Neural cell (in vitro differentiated cells): Measurements from ENCODE around the gene PPEF2. TPM values are rescaled to one million over a fixed set of nuclear protein-coding genes. Genes with fewer than 3 reads are reported as not detected.
A peak's percentile ranks its signal among the peaks of the same experiment; 100 is the strongest.
"Not testable (repeated sequence)": the region's sequence is repeated elsewhere in the genome, so short reads cannot be mapped to it uniquely, and the experiment has no call there.

Source experiments
- H2AFZ ChIP-seq: fragments of 200-600, 300-800 bp; sonication (generic), shearing (Covaris generic); 2 replicates; pipeline ENCODE4 v1.6.0; 2014; ENCODE audit warnings: low read depth, mild to moderate bottlenecking, antibody characterized with exemption, low read length, moderate library complexity
- H3F3A ChIP-seq: fragments of 200-600 bp; shearing (Covaris generic); 2 replicates; pipeline ENCODE4 v1.6.1; 2016; ENCODE audit warnings: mild to moderate bottlenecking, moderate library complexity, mixed read lengths, antibody characterized with exemption, low read length; ENCODE audit not compliant: insufficient read depth, poor library complexity, severe bottlenecking
- H3K27ac ChIP-seq: fragments of 200-600, 300-800 bp; sonication (generic), shearing (Covaris generic); 2 replicates; pipeline ENCODE4 v1.5.1; 2014; ENCODE audit warnings: mild to moderate bottlenecking, low read length, moderate library complexity
- H3K27me3 ChIP-seq: fragments of 300-800, 200-600 bp; sonication (generic), shearing (Covaris generic); 2 replicates; pipeline ENCODE4 v1.6.0; 2014; ENCODE audit warnings: mild to moderate bottlenecking, low read depth, low read length, moderate library complexity; ENCODE audit not compliant: insufficient read depth
- H3K36me3 ChIP-seq: fragments of 300-800, 200-600 bp; sonication (generic), shearing (Covaris generic); 2 replicates; pipeline ENCODE4 v1.5.1; 2014; ENCODE audit warnings: mild to moderate bottlenecking, antibody characterized with exemption, low read length, moderate library complexity; ENCODE audit not compliant: insufficient read depth
- H3K4me2 ChIP-seq: fragments of 300-800, 200-600 bp; sonication (generic), shearing (Covaris generic); 2 replicates; pipeline ENCODE4 v1.6.0; 2014; ENCODE audit warnings: mild to moderate bottlenecking, low read length
- H3K4me3 ChIP-seq: fragments of 300-800, 200-600 bp; sonication (generic), shearing (Covaris generic); 2 replicates; pipeline ENCODE4 v1.5.1; 2014; ENCODE audit warnings: mild to moderate bottlenecking, low read length, moderate library complexity
- H3K79me2 ChIP-seq: fragments of 200-600 bp; shearing (Covaris generic); replicated peaks from 2 replicates; pipeline ENCODE4 v1.6.0; 2014; ENCODE audit warnings: mild to moderate bottlenecking, low read length, moderate library complexity; ENCODE audit not compliant: insufficient read depth
- H3K9ac ChIP-seq: fragments of 300-800, 200-600 bp; sonication (generic), shearing (Covaris generic); 2 replicates; pipeline ENCODE4 v1.6.1; 2016; ENCODE audit warnings: mild to moderate bottlenecking, low read length, mixed read lengths
- H3K9me2 ChIP-seq: fragments of 200-600 bp; shearing (Covaris generic); 2 replicates; pipeline ENCODE4 v1.6.1; 2016; ENCODE audit warnings: mild to moderate bottlenecking, low read length, mixed read lengths; ENCODE audit not compliant: insufficient read depth
- H3K9me3 ChIP-seq: fragments of 200-600, 300-800 bp; sonication (generic), shearing (Covaris generic); 2 replicates; pipeline ENCODE4 v1.6.1; 2016; ENCODE audit warnings: mild to moderate bottlenecking, mixed run types, low read length, moderate library complexity, mixed read lengths
- H4K20me1 ChIP-seq: fragments of 200-600 bp; shearing (Covaris generic); 2 replicates; pipeline ENCODE4 v1.6.1; 2016; ENCODE audit warnings: mild to moderate bottlenecking, mixed run types; ENCODE audit not compliant: insufficient read depth
- CTCF ChIP-seq: fragments of 450-650 bp; IDR thresholded peaks from 2 replicates; pipeline ENCODE4 v1.5.1; 2014; ENCODE audit warnings: antibody characterized with exemption, mild to moderate bottlenecking, moderate library complexity; ENCODE audit not compliant: poor library complexity, severe bottlenecking
- EP300 ChIP-seq: fragments of 450-650 bp; conservative IDR thresholded peaks from 2 replicates; pipeline ENCODE4 v1.6.1; 2014; ENCODE audit warnings: antibody characterized with exemption, mild to moderate bottlenecking, moderate library complexity; ENCODE audit not compliant: poor library complexity, severe bottlenecking
- EZH2 ChIP-seq: fragments of 200-600, 300-800 bp; shearing (Covaris generic), sonication (generic); IDR thresholded peaks from 2 replicates; pipeline ENCODE4 v1.6.1; 2014; ENCODE audit warnings: antibody characterized with exemption, low read length, borderline replicate concordance, mild to moderate bottlenecking; ENCODE audit not compliant: insufficient read depth, poor library complexity, severe bottlenecking
- MXI1 ChIP-seq: fragments of 450-650 bp; conservative IDR thresholded peaks from 2 replicates; pipeline ENCODE4 v1.6.1; 2014; ENCODE audit warnings: antibody characterized with exemption, mild to moderate bottlenecking; ENCODE audit not compliant: poor library complexity, severe bottlenecking
- POLR2AphosphoS5 ChIP-seq: IDR thresholded peaks from 2 replicates; pipeline ENCODE4 v1.6.1; 2012
- RAD21 ChIP-seq: fragments of 450-650 bp; conservative IDR thresholded peaks from 2 replicates; pipeline ENCODE4 v1.6.1; 2014; ENCODE audit warnings: antibody characterized with exemption, mild to moderate bottlenecking, moderate library complexity
- REST ChIP-seq: IDR thresholded peaks from 2 replicates; pipeline ENCODE4 v1.6.1; 2012; ENCODE audit warnings: borderline replicate concordance
- SMC3 ChIP-seq: fragments of 450-650 bp; conservative IDR thresholded peaks from 2 replicates; pipeline ENCODE4 v1.6.1; 2014; ENCODE audit warnings: antibody characterized with exemption, mild to moderate bottlenecking, moderate library complexity; ENCODE audit not compliant: poor library complexity
- TAF1 ChIP-seq: IDR thresholded peaks from 2 replicates; pipeline ENCODE4 v1.6.1; 2012; ENCODE audit warnings: low read depth
- polyA plus RNA-seq: library from polyadenylated mRNA; depleted of rRNA; stranded (reverse); fragments of >200 nt; gene quantifications from 2 replicates; pipeline ENCODE4 v1.2.3, GENCODE V29; 2014

Gene PPEF2
- polyA plus RNA-seq, 1 donor from 2014 or later, result 0.28 TPM

- Histone ChIP-seq H4K20me1 (no peaks in the 10 kb centered on the region), H3K9me2 (no peaks in the 10 kb centered on the region), H3K4me3 (peak overlapping the region; percentile 95), H3K36me3 (peaks cover 3% of the 10 kb centered on the region), H3K9me3 (no peaks in the 10 kb centered on the region), H3K4me2 (peak overlapping the region; percentile 68), H3F3A (no peaks in the 10 kb centered on the region), H3K9ac (peak overlapping the region; percentile 58), H2AFZ (peak overlapping the region; percentile 27), H3K27ac (no peak overlapping the region), H3K27me3 (peaks cover 10% of the 10 kb centered on the region), H3K79me2 (no peaks in the 10 kb centered on the region)
- TF ChIP-seq TAF1, result no peak
- peak; percentile 27 for TF ChIP-seq MXI1
Measured at GRCh38 chr4:75939890-75940691, 37.8 kb upstream of the PPEF2 start.

GRCh38 chr4:75935628-75936027, 33.4 kb upstream of the PPEF2 start:
- no peak overlapping the region for H3K27ac ChIP-seq
- TF ChIP-seq CTCF, result no peak
- no peak for TF ChIP-seq TAF1
- no peak for TF ChIP-seq REST

GRCh38 chr4:75930152-75930551, 27.9 kb upstream of the PPEF2 start:
- TF ChIP-seq EP300 (no peak), EZH2 (no peak), SMC3 (no peak), MXI1 (no peak), RAD21 (no peak), POLR2AphosphoS5 (no peak)

More at GRCh38 chr4:75935628-75936027, 33.4 kb upstream of the PPEF2 start:
- no peaks in the 10 kb centered on the region for H3K9me2 ChIP-seq
- H3F3A ChIP-seq, result no peaks in the 10 kb centered on the region
- H4K20me1 ChIP-seq, result no peaks in the 10 kb centered on the region
- no peaks in the 10 kb centered on the region for H3K79me2 ChIP-seq
- no peaks in the 10 kb centered on the region for H3K36me3 ChIP-seq
- H3K9ac ChIP-seq, result no peak overlapping the region
- no peak overlapping the region for H3K4me3 ChIP-seq
- H3K27me3 ChIP-seq, result peaks cover 10% of the 10 kb centered on the region
- H3K9me3 ChIP-seq, result no peaks in the 10 kb centered on the region
- H3K4me2 ChIP-seq, result no peak overlapping the region
- H2AFZ ChIP-seq, result no peak overlapping the region

GRCh38 chr4:75924916-75925315, 22.7 kb upstream of the PPEF2 start:
- not testable (repeated sequence) for H3K27me3 ChIP-seq, H3K4me3 ChIP-seq, H4K20me1 ChIP-seq, H3K36me3 ChIP-seq, H2AFZ ChIP-seq, H3F3A ChIP-seq, H3K4me2 ChIP-seq, H3K79me2 ChIP-seq, H3K27ac ChIP-seq, H3K9me2 ChIP-seq, H3K9me3 ChIP-seq, H3K9ac ChIP-seq

More at GRCh38 chr4:75930152-75930551, 27.9 kb upstream of the PPEF2 start:
- no peaks in the 10 kb centered on the region for H3K36me3 ChIP-seq
- H3K4me2 ChIP-seq, result no peak overlapping the region
- H3K9ac ChIP-seq, result no peak overlapping the region
- no peaks in the 10 kb centered on the region for H4K20me1 ChIP-seq
- no peak overlapping the region for H2AFZ ChIP-seq
- H3K9me3 ChIP-seq, result no peaks in the 10 kb centered on the region
- H3K27ac ChIP-seq, result no peak overlapping the region
- H3K9me2 ChIP-seq, result no peaks in the 10 kb centered on the region
- H3F3A ChIP-seq, result no peaks in the 10 kb centered on the region
- H3K27me3 ChIP-seq, result no peaks in the 10 kb centered on the region
- H3K79me2 ChIP-seq, result no peaks in the 10 kb centered on the region
- no peak overlapping the region for H3K4me3 ChIP-seq
